Brain pericyte (primary cell): Measurements from ENCODE around the gene IL10RA.
"Not testable (repeated sequence)": the region's sequence is repeated elsewhere in the genome, so short reads cannot be mapped to it uniquely, and the experiment has no call there.

Experiments
- DNase-seq: peaks from one replicate; pipeline ENCODE4 v3.0.0-alpha.2; 2012; ENCODE audit warnings: low read depth, low spot score

Gene IL10RA

GRCh38 chr11:117985953-117986887, at the start of gene IL10RA:
TSS of gene IL10RA (plus strand) at chr11:117986394. CDS start at chr11:117986468, 74 bp downstream.
- no peak for DNase-seq

GRCh38 chr11:117936973-117937372, 49.2 kb upstream of the IL10RA start:
- DNase-seq: no peak

GRCh38 chr11:117940736-117941135, 45.5 kb upstream of the IL10RA start:
- DNase-seq: no peak

GRCh38 chr11:117941163-117941707, 45.0 kb upstream of the IL10RA start:
- no peak for DNase-seq

GRCh38 chr11:117941976-117942654, 44.1 kb upstream of the IL10RA start:
- DNase-seq: no peak

- DNase-seq: no peak
Observed at GRCh38 chr11:117944554-117944953, 41.6 kb upstream of the IL10RA start.

GRCh38 chr11:117945047-117945810, 41.0 kb upstream of the IL10RA start:
- DNase-seq: no peak

- DNase-seq: no peak
Observed at GRCh38 chr11:117946156-117946841, 39.9 kb upstream of the IL10RA start.

- DNase-seq: peak; percentile 55
Observed at GRCh38 chr11:117946842-117947526, 39.2 kb upstream of the IL10RA start.

GRCh38 chr11:117947751-117948150, 38.4 kb upstream of the IL10RA start:
- not testable (repeated sequence) for DNase-seq

GRCh38 chr11:117948466-117948865, 37.7 kb upstream of the IL10RA start:
- not testable (repeated sequence) for DNase-seq

- DNase-seq: no peak
Observed at GRCh38 chr11:117949062-117949461, 37.1 kb upstream of the IL10RA start.

- DNase-seq: no peak
Observed at GRCh38 chr11:117950301-117950700, 35.9 kb upstream of the IL10RA start.

GRCh38 chr11:117950993-117951961, 34.9 kb upstream of the IL10RA start:
- no peak for DNase-seq

- DNase-seq: no peak
Observed at GRCh38 chr11:117953024-117953671, 33.0 kb upstream of the IL10RA start.

- no peak for DNase-seq
Observed at GRCh38 chr11:117958949-117959348, 27.2 kb upstream of the IL10RA start.

- no peak for DNase-seq
Observed at GRCh38 chr11:117959438-117960149, 26.6 kb upstream of the IL10RA start.

- DNase-seq: no peak
Observed at GRCh38 chr11:117960406-117960805, 25.8 kb upstream of the IL10RA start.
